K562 (cell line): Measurements from ENCODE around the gene SPINK4. TPM values are rescaled to one million over a fixed set of nuclear protein-coding genes. Genes with fewer than 3 reads are reported as not detected.

Experiments
- EHMT2 ChIP-seq: fragments of 450-650 bp; IDR thresholded peaks from 2 replicates; pipeline ENCODE4 v1.6.1; 2018; ENCODE audit warnings: antibody characterized with exemption
- KHSRP ChIP-seq: fragments of 450-650 bp; IDR thresholded peaks from 2 replicates; pipeline ENCODE4 v1.6.1; 2017
- PHF21A ChIP-seq: fragments of 450-650 bp; IDR thresholded peaks from 2 replicates; pipeline ENCODE4 v1.6.1; 2017; ENCODE audit warnings: low read depth, borderline replicate concordance
- UBTF ChIP-seq, 2 experiments: IDR thresholded peaks; 2 replicates each; pipeline ENCODE4 v1.6.1; 2012; ENCODE audit warnings: improper control_type of control experiment in 2 of 2, low read depth in 2 of 2, low read length in 2 of 2, borderline replicate concordance in 1 of 2
- polyA plus RNA-seq, 8 experiments: library from polyadenylated mRNA; depleted of rRNA in 4 of 8; stranded (reverse) in 5 of 8; unstranded in 3 of 8; fragments of >200 nt; fragmentation: Nextera tagmentation in 2 of 8; fragmentation: Illumina TruSeq in 1 of 8; extraction: Ambion mirVana in 2 of 8; extraction: Trizol in 1 of 8; gene quantifications; 2 replicates each; pipeline versions ENCODE4 v1.2.1 to v1.2.3, GENCODE V29; 2011 to 2014; ENCODE audit warnings: inconsistent platforms in 1 of 8, missing spikeins in 1 of 8
- total RNA-seq, 7 experiments: library from RNA; depleted of rRNA in 6 of 7; stranded (reverse); fragments of >200 nt in 6 of 7; fragmentation: Illumina TruSeq in 2 of 7; extraction: Trizol in 2 of 7; gene quantifications; 2 replicates each; pipeline versions ENCODE4 v1.2.1 to v1.2.3, GENCODE V29; 2011 to 2021; ENCODE audit warnings: low replicate concordance in 1 of 7
- TF ChIP-seq, protein P1 (sequence below): sonication (generic); formaldehyde crosslinking; IDR thresholded peaks from 2 replicates; pipeline ENCODE4 v1.8.0; 2023; ENCODE audit warnings: mild to moderate bottlenecking, missing genetic modification reagents

The SPINK4 gene
- total and polyA plus RNA-seq, 9 of the 15 experiments (the other 6 are each of a cell fraction or from before 2014, with no cell fraction given), result 0.74 to 5.5 (median 2.1) TPM; not detected in 2

GRCh38 chr9:33234511-33235467 lies 5.2 kb upstream of the SPINK4 start (continued):
- no peak for TF ChIP-seq UBTF (IDR thresholded peaks at IDR 0.05; ENCODE audit: borderline replicate concordance in 1 of 2, low read depth in 2 of 2, low read length in 2 of 2)
- TF ChIP-seq EHMT2, result no peak
- no peak for TF ChIP-seq KHSRP
- no peak for TF ChIP-seq PHF21A
- TF ChIP-seq, protein P1, sequence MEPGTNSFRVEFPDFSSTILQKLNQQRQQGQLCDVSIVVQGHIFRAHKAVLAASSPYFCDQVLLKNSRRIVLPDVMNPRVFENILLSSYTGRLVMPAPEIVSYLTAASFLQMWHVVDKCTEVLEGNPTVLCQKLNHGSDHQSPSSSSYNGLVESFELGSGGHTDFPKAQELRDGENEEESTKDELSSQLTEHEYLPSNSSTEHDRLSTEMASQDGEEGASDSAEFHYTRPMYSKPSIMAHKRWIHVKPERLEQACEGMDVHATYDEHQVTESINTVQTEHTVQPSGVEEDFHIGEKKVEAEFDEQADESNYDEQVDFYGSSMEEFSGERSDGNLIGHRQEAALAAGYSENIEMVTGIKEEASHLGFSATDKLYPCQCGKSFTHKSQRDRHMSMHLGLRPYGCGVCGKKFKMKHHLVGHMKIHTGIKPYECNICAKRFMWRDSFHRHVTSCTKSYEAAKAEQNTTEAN (CRISPR knock-in tag), result no peak
